CD4-positive, alpha-beta T cell treated with Interleukin-15 for 1 hour (primary cell): ENCODE results near the gene THBS2.
"Not testable (repeated sequence)": the region's sequence is repeated elsewhere in the genome, so short reads cannot be mapped to it uniquely, and the experiment has no call there.

Source experiments
- DNase-seq: peaks from one replicate; pipeline ENCODE4 v3.0.0-alpha.2; 2020

THBS2 gene

DNA sequence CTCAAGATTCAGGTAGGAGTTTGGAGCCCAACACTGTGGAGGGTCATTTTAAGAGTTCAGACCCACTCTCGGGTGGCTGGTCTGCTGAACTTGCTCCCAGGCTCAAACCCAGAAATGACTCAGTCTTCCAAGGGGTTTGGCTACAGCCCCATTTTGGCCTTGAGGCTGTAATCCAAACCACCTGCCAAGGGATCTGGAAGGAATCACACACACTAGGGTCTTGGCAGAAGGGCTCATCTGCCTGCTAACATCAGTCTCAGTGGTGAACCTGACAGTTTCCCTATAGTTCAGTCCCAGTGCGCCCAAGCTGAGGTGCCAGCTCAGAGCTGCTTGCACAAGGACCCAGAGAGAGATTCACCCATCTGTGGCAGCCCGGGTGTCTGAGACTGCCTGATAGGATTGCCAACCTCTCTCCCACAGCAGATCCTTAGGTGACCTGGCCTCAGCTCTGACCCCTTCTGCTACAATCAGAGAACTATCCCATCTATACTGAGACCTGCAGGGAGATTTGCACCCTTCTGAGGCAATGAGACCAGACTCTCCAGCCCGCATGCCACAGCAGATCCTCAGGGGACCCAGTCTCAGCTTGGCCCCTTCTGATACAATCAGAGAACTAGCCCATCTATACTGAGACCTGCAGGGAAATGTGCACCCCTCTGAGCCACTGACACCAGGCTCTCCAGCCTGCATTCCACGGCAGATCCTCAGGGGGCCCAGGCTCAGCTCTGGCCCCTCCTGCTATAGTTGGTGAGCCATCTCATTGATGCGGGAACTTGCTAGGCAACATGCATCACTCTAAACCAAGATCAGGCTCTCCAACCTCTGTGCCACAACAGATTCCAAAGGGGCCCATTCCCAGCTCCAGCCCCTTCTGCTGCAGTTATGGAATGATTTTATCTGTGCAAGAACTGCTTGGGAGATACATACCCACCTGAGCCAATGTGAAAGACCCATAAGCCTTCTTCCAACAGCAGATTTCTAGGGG lies 48.2 kb downstream of the THBS2 start:
- no peak for DNase-seq

DNA sequence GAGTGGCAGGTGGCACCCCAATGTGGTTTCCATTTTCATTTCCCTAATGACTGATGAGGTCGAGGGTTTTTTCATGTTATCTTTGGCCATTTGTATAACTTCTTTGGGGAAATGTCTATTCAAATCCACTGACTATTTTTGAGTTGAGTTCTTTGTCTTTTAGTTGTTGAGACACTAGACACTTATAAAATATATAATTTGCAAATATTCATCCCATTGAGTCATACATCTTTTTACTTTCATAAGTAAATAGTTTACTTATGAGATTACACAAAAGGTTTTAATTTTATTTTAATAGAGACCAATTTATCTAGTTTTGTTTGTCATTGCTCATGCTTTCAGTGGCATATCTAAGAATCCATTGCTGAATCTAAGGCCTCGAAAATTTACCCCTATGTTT lies 49.5 kb downstream of the THBS2 start:
- no peak for DNase-seq

DNA sequence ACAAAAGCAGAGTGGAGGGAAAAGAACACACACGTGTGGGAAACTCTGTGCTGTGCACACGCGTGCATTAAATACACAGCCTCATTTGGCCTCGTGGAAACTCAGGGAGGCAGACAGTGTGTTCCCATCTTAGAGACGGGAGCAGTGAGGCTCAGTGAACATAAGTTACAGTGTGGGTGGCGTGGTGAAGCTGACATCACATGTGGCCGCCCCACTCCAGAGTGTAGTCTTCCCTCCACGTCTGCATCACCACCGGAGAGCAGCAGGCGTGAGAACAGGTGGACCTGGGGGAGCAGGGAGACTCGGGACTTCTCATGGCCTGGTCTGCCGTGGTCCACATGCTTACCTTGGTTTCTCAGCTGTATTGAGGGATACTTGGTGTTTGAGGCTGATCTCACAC lies 51.7 kb downstream of the THBS2 start:
- DNase-seq: no peak

DNA sequence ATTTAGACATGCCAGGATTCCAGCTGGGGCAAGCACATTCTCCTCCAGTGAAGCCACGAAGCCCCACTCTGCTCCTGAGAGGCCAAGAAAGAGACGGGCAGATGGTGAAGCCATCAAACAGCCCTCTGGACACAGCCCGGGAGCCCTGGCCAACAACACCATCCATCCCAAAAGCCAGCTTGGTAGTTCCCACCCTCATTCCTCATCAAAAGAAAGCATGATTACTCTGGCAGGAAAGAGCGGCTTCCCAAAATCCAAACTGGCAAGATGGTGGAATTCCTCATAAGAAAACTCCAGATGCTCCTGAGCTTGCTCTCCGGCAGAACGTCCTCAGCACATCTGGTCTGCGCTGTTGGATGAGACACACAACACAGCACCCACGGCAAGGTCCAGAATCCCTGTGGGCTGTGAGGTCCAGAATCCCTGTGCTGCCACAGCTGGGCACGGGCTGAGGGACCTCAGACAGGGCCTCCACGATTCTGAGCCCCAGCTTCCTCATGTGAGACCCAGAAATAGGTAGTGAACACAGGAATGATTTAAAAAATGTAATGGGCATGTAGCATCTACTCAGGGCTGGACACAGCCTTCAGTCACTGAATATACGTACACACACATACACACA lies 52.6 kb downstream of the THBS2 start:
- DNase-seq: no peak

DNA sequence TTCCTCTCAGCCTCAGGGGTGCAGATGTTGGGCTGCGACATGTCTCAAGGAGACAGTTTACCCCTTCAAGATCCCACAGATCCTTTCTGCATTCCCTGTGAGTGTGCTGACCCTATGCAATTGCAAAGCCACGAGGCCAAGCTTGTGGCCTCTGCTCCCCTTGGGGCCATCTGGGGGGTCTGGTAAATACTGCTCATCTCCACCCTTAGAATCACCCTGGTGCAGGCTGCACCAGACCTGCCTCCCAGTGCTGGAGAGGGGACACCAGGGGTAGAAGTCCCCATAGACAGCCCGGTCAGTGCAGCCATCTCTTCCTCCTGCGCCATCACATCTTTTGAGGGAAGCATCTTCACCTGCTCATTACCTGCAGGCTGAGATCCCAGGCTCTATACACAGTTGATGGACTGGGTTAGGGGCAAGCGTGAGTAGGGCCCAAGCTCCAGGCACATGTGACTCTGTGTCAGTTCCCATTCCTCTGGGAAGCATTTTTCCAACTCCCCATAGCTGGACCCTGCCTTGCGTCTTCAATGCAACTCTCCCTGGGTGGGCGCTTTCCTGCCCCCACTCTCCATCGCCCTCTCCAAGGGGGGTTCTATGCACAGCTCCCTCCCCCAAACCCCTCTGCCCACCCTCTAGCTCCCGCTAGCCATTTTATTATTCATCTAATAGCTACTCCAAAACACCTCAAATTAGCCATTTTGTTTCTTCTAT lies 53.9 kb downstream of the THBS2 start:
- no peak for DNase-seq

DNA sequence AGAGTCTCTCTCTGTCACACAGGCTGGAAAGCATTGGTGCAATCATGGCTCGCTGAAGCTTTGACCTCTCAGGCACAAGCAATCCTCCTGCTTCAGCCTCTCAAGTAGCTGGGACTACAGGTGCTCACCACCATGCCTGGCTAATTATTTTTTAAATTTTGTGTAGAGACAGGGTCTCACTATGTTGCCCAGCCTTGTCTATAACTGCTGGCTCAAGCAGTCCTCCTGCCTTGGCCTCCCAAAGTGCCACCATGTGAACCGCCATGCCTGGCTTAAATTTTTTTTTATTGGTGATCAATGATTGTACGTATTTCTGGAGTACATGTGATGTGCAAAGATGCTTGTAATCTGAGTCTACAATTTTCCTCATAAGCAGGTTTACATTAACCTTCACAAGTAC lies 54.8 kb downstream of the THBS2 start:
- no peak for DNase-seq

DNA sequence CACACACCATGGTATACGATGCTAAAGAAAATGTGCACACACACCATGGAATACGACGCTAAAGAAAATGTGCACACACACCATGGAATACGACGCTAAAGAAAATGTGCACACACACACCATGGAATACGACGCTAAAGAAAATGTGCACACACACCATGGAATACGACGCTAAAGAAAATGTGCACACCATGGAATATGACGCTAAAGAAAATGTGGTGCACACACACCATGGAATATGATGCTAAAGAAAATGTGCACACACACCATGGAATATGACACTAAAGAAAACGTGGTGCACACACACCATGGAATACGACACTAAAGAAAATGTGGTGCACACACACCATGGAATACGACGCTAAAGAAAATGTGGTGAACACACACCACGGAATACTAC lies 55.7 kb downstream of the THBS2 start:
- DNase-seq: not testable (repeated sequence)

DNA sequence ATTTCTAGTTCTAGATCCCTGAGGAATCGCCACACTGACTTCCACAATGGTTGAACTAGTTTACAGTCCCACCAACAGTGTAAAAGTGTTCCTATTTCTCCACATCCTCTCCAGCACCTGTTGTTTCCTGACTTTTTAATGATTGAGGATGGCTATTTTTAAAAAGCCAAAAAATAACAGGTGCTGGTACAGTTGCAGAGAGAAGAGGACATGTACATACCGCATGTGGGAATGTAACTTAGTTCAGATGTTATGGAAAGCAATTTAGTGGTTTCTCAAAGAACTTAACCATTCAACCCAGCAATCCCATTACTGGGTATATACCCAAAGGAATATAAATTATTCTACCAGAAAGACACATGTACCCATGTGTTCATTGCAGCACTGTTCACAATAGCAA lies 57.4 kb downstream of the THBS2 start:
- DNase-seq: not testable (repeated sequence)

DNA sequence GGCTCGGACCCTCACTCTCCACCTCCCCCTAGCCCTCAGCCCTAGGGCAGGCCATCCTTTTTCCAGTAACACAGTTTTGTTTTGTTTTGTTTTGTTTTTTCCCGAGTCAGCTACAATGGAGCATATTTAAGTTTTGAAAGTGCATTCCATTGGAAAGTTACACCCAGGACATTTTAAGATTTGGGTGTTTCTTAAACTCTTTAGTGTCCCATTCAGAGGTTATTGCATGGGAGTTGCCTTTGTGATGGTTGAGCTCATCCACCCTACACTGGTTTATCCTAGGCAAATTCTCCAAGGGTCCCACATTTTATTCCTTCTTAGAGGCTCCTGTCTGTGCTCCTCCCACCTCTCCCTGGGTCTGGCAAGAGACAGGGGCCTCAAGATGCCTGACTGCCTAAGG lies 58.9 kb downstream of the THBS2 start:
- no peak for DNase-seq

DNA sequence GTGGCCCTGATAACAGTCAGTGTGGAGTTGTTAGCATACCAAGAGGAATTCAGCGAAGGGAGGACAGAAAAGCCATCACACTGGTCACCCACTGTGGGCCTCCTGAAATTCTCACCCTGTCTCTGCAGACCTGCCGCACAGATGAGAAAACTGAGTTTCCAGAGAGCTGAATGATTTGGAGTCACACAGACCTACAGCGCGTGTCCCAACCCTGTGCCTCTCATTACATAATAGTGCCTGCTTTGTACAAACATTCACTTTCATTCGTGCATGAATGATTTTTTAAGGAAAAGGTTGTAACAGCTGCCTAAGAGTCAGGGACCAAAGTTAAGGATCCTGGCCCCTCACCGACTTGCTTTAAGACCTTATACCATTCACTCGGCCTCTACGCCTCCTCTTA lies 62.7 kb downstream of the THBS2 start:
- DNase-seq: no peak

DNA sequence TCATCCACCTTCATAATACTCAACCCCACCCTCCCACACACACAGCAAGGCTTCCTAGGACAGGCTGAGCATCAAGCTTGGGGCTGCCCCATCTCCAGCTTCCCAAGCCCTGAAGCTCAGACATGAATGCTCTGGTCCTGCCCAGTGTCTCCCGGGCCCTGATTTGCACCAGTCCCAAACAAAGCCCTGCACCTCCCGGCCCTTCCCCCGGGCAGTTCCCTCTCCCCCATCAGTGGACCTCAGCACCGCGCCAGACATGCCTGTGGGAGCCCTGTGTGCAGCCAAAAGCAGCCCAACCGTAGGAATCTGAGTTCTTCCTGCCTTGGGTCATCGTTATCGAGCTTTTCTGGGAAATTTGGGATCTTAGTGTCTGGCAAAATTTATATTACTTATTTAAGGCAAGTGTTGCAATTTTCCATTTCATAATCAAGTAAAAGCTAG lies 63.5 kb downstream of the THBS2 start:
- DNase-seq: no peak

DNA sequence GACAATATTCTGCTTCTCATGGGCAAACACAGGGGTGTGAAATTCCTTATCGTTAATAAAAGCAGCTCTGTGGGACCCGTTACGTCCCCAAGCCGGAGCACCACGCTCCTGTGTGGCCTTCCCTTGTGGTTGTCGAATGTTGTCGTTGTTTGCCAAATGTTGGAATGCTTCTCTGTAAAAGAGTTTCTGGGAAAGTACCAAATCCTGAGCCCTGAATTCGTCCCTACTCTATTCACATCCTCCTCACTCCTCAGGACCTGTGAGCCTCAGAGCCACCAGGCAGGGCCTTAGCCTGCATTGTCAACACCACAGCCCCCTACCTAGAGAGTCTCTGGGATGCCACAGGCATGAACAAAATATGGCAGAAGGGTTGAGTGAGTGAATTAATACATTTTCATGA lies 64.0 kb downstream of the THBS2 start:
- no peak for DNase-seq

DNA sequence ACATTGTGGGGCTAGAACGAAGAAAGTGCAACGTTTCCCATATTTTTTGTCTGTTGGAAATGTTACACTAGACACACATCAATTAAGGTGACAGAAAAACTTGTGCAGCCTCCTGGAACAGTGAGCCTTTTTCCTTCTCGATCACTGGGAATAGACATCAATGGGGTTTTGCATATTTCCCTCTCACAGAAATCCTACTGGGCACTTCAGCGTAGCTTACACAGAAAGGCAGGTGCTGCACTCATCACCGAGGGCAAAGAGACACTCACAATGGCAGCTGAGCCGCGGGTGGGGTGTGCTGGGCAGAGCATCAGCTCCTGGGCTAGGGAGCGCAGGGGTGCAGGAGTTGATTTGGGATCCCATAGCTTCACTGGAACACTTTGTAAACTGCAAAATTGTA lies 64.5 kb downstream of the THBS2 start:
- no peak for DNase-seq

DNA sequence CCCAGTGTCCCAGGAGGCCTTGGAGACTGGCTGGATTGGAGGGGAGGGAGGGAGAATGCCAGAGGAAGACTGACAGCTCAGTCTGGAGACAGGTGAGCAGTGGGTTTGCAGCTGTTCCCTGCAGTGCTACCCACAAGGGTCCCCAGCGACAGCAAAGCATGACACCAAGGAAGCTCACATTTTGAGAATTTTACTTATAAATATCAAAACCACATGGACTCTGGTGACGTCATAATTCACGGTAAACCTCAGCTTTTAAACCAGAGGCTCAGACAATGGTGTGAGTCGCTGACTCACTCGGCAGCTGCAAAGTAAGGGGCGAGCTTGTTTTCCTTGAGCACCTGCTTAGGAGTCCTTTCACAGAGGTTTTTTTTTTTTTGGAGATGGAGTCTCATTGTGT lies 65.2 kb downstream of the THBS2 start:
- DNase-seq: no peak

DNA sequence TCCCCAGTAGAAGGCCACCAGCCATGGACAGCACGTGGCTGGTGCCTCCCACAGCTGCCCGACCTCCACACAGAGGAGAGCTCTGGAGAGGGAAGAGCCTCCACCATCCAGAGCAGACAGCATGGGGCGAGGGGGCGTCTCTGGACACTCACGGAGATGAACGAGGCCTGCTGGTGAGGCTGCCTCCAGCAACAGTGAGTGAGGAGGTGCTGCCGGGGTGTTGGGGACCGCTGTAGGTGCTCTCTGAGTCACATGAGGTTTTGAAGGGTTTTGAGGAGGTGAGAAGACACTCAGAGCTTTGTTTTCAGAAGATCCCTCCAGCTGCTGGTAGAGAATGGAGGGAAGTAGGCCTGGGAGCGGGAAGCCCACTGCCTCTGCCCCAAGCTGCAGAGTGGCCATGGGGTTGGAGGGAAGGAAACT lies 65.6 kb downstream of the THBS2 start:
- DNase-seq: no peak

DNA sequence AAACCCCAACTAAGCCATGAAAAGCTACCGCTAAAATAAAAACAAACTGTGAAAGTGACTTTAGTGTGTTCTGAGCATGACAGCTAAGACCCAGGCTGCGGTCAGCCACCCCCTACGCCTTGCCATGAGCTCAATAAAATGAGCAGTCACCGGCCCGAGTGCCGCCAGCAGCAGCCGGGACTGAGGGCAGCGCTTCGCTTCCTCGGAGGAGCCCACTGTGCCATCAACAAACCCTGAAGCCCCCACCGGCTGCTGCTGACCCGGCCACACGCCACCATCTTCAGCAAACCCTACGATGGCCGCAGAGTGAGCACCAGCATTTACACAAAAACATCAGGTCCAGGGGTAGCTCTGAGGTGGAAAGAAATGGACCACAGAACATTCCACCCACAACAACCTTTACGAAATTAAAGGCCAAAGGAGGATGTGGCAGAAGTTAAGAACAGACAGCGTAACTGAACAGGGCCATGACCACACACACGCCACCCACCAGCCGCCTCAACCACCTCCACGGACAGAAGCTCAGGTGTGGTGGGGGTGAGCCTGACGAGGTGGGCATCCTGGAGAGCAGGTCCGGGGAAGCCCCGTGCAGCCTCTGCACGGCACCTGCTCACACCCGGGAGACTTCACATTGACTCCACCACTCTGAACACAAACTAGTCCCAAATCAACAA lies 67.0 kb downstream of the THBS2 start:
- DNase-seq: no peak

DNA sequence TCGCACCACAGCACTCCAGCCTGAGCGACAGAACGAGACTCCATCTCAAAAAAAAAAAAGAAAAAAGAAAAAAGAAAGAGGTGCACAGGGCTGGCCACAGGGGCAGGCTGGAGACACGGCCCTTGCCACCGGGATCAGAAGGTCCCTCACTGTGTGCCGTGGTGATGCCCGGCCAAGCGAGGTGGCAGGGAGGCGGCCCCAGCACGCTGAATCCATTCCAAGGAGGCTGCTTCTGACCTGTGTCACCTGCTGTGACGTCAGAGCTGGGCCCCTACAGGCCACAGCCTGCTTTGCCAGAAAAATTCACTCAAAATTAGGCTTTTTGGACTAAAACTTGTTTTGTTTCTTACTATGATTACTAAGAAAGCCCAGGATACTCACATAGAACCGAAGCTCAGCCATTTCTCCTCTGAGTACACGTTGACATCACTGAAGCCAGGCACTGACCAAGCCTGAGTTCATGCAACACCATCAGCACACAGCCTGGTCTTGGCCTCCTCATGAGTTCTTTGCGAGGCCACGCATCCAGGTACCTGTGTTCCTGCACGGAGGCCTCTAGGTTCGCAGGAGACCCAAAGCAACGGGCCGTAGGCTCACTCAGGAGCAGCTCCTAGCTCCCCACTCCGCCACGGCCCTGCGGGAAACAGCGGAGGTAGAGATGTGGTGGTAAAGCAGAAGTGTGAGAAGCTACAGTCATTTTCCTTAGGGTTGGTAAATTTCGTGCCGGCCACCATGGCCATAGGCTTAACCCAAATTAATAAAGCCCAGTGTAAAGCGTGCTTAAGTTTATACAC lies 67.8 kb downstream of the THBS2 start:
- no peak for DNase-seq

DNA sequence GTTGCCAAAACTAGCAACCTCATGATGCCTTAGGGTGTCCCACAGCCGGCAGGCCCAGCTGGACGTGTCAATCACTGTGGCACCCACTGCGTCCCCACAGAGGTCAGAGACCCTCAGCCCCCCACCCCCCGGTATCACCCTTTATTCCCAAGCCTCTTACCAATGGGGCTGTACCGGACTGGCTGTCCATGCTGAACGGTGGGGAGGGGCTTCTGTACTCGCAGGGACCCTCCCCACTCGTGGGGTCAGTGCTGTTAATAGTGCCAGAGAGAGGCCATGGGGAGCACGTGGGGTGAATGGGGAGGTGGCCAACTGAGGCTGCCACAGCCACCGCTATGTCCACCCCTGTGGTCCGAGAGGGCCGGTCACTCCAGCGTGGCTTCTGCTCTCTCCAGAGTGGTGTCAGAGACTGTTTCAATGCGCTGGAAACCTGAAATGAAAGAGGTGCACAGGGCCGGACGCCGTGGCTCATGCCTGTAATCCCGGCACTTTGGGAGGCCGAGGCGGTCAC lies 68.6 kb downstream of the THBS2 start:
- no peak for DNase-seq

DNA sequence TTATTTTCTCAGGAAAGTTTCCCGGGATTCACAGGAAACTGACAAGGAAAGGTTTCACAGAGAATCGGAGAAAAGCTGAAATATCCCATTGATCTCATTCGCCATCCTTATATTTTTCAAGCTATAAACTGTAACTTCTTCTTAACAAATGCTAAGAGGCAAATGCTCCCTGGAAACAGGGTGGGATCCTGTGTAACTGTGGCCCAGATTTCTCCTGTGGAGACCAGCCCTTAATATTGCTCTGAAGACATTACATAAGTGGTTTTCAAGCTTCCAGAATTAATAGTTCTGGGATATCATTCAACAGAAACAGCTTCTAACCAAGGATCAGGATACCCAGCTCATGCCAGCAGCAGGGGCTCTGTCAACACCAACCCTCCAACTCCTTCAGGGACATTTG lies 69.2 kb downstream of the THBS2 start:
- DNase-seq: no peak

DNA sequence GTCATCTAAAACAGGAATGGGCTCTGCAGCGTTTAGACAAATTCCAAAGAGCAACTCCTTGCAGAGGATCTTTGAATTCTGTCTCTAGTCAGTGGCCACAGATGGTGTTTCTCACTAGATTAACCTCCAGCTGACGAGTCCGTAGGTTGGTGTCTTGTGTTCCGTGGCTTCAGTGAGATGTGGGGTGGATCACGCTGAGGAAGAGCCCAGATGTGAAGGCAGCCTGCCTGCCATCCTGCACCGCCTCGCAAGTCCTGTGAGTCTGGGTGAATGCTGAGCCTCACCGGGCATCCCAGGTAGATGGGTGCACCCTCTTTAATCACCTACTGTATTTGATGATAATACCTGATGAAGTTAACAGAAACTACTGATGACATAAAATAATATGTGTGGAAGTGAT lies 70.4 kb downstream of the THBS2 start:
- no peak for DNase-seq

DNA sequence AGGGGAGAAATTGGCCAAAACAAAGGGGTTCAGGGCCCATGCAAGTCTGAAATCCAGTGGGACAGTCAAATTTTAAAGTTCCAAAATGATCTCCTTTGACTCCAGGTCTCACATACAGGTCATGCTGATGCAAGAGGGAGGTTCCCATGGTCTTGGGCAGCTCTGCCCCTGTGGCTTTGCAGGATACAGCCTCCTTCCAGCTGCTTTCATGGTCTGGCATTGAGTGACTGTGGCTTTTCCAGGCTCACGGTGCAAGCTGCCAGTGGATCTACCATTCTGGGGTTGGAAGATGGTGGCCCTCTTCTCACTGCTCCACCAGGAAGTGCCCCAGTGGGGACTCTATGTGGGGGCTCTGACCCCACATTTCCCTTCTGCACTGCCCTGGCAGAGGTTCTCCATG lies 73.8 kb downstream of the THBS2 start:
- not testable (repeated sequence) for DNase-seq
